ENCODE data around the gene RTF2.

The RTF2 gene

DNA sequence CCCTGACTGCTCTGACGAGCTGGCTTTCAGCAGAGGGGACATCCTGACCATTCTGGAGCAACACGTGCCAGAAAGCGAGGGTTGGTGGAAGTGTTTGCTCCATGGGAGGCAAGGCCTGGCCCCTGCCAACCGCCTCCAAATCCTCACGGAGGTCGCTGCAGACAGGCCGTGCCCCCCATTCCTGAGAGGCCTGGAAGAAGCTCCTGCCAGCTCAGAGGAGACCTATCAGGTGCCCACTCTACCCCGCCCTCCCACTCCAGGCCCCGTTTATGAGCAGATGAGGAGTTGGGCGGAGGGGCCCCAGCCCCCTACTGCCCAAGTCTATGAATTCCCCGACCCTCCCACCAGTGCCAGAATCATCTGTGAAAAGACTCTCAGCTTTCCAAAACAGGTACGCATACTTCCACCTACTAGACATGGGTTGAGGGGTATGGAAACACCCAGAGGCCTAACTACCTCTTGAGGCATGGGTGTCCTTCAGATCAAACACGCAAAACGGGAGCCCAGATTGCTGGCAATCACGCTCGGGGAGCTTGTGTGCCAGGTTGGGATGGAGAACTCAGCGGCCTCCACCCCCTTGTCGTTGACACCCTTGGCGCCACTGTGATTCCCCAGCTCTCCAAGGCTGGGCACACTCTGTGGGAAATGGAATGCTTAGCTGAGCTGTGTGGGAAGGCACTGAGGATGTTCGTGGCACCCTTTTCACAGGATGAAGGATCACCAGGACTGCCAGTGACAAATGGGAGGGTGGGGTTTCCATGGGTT, 31.0 kb upstream of the RTF2 start:
- no peak for DNase-seq (ENCODE audit: low read depth, low spot score)
- H3K27ac ChIP-seq = no peak overlapping the region

DNA sequence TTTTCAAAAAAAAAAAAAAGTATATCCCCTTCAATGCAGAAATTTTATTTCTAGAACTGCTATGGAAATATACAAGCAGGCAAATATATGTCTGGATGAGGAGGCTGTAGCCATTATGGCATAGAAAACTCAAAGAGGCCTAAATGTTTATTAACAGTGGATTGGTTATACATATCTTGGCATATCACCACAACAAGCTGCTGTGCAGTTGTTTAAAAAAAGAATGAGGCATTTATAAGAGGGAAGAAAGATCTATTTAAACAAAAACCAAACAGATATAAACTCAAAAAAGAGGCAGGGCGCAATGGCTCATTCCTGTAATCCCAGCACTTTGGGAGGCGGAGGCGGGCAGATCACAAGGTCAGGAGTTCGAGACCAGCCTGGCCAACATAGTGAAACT, 30.1 kb upstream of the RTF2 start:
- no peak overlapping the region for H3K27ac ChIP-seq

DNA sequence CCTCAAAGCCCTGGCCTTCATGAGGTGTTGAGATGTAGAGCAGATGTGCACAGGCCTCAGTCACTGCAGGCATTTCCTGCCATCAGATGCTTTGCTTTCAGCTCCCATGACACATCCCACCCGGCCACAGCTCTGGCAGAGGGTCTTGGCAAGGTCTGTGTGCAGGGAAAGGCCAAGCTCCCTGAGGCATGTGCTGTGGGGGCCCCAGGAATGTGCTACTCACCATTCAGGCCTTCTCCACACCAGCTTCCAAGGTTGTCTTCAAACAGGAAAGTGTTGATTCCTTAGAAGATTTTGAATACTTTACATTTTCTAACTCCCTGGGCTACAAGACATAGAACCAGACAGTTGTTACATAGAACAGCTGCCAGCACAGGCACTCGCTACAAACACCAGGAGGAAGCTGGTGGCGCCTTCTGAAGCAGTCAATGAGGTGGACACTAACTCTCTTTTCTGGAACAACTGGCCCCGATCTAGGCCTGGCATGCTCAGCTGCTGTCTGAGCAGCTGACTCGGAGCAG, 28.6 kb upstream of the RTF2 start:
- no peak for DNase-seq (ENCODE audit: low read depth, low spot score)
- H3K27ac ChIP-seq = no peak overlapping the region

More for the DNA sequence above, 30.1 kb upstream of the RTF2 start:
- no peak for DNase-seq (ENCODE audit: low read depth, low spot score)

DNA sequence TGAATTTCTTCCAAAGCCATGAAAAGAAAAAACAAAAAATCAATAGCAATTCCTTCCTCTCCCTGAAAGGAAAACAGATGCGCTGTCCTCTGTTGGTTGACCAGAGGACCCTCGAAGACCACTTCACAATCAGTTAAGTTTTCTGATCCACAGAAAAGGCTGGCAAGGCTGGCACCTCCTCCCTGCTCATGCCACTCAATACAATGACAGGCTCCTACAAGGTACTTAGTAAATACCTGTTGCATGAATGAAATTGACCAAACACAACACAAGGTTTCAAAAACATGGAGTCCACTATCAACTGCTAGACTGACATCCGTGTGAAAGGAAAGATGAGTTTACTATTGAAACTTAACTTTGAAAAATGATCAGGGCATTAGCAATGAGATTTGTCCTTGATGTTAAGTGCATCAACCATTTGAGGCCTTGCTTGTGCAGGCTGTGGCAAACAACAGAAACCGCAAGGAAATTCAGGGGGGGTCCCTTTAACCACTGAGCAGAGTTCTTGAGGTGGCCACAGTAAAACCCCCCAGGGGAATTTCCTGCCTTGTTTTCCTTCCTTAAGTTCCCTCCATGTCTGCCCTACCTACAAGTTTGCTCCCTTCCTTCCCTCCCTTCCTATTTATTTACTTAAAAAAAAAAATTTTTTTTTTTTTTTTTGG, 27.9 kb upstream of the RTF2 start:
- no peak for DNase-seq (ENCODE audit: low read depth, low spot score)
- H3K27ac ChIP-seq = no peak overlapping the region

DNA sequence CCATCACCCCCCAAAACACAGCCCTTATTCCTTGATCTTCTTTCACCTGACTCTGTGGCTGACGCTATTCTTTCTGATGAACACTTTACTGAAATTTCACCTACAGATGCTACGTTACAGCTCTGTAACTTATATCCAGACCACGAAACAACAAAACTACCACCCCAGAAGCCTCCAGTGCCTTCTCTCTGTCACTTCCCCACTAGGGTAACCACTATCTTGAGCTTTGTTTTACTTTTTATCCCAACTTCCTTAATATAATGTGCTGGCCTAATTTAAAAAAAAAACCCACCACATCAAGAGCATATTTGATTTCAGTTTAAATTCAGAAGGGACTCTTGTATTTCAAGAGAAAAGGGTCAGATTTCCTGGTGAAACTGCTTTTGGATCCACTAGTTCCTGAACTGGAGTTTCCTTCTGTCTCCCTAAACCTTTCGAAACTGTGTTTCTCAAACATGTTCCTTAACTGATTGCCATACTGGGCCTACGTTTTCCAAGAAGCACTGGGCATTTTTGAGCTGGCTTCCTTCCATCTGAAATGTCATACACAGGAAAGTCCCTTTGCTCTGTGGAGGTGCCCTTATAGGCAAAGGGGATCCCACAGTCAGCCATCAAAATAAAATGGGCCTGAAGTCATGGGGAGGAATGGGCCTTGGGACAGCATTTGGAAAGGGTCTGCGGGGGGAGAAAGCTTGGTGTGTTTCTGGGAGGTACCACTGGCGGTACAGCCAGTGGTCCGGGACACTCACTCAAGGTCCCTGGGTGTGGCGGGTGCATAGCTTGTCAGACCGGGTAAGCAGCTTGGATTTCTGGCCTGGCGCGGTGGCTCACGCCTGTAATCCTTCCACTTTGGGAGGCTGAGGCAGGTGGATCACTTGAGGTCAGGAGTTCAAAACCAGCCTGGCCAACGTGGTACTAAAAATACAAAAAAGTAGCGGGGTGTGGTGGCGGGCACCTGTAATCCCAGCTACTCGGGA, 25.8 kb upstream of the RTF2 start:
- DNase-seq (ENCODE audit: low read depth, low spot score) = no peak
- H3K27ac ChIP-seq = no peak overlapping the region

DNA sequence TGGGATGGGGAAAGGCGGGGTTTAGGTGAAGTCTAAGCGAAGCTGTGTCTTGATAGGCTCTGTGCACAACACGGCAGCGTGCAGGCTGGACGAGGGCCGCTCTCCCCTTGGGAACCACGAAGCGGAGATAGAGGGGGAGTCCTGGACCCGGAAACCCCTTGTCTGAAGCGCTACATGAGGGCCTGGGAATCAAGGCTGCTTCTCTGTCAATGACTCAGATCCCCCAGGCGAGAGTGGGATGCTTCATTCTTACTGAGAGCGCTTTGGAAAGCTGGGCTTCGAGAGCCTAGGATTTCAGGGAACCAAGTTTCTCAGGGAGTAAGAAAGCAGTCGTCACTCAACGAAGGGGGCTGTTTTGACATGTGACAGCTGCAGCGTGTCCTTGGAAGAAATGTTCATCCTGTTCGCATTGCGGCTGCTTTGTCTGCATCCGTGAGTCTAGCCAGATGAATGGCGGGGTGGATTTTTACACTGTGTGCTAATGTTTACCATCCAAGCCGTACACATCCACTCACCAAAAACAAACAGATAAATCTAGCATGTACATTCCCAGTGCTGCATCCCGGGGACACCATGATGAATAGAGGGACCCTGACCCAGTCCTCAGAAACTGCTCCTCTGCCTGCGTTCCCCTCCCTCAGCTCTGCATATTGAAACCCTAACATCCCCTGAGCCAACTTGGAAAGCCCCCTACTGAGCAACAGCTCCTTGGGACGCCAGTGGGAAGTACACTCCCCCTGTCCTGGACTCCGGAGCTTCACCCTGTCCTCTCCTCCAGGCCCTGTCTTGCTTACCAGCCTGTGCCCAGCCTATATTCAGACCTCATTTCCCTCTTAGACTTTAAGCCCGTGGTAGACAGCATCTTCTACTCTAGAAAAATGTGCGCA, 24.5 kb upstream of the RTF2 start:
- no peak for DNase-seq (ENCODE audit: low read depth, low spot score)
- no peak overlapping the region for H3K27ac ChIP-seq

DNA sequence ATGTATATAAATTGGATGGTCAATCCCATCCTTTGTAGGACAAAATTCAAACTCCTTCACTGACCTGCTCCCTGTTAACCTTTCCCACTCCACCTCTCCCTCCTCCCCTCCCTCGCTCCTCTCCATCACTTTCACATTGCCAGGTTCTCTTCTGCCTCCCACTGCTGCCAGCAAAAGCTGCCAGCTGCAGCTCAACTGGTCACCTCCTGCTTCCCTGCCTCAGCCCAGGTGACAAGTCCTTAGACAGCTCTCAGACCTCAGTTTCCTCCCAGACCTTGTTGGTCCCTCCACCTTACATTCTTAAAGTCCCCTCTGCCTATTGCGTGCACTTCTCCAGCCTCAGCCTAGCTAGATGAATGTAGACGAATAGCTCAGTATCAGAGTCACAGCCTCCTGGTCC, 23.3 kb upstream of the RTF2 start:
- DNase-seq (ENCODE audit: low read depth, low spot score) = no peak
- no peak overlapping the region for H3K27ac ChIP-seq

DNA sequence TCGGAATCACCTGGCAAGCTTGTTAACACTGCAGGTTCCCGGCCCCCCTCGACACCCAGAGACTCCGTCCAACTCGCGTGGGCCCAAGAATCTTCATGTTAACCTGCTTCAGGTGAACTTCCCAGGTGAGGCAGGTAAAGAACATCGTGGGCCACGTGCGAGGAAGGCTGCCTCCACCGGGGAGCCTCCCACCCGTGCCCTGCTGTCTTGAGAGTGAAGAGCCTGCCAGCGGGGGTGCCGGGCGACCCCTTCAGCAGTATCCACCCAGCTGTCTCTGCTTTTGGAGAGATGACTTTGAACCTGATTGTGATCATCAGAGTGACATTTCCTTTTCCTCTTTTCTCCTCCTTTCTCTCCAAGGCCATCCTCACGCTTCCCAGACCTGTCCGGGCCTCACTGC, 22.9 kb upstream of the RTF2 start:
- no peak for DNase-seq (ENCODE audit: low read depth, low spot score)
- H3K27ac ChIP-seq = no peak overlapping the region

DNA sequence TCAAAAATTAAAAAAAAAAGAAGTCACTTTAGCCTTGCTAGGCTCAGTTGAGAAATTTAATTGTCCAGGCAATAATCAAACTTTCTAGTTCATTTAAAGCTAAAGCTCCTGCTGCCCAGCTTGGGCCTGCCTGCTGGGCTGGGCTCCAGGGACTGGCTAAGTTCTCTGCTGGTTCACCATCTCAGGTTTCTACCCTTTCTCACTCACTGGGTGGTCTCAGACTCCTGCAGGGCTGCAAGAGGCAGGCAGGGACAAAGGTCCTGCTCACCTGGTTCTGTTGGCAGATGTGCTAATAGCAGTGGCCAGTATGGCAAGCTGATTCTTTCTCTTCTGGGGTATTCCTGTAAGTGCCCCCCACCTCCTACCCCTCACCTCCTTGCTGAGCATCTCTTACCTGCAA, 21.2 kb upstream of the RTF2 start:
- DNase-seq (ENCODE audit: low read depth, low spot score) = no peak
- H3K27ac ChIP-seq = no peak overlapping the region

DNA sequence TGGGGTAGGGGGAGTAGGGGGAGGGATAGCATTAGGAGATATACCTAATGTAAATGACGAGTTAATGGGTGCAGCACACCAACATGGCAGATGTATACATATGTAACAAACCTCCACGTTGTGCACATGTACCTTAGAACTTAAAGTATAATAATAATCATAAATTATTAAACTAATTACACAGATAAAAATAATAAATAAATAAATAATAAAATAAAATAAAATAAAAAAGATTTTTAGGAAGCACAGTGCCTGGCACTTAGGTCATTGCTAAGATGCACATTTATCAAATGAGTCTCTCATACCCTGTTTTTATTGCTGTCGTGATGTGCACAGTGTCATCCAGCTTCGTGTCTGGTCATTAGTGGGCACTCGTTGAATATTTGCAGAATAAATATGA, 19.0 kb upstream of the RTF2 start:
- no peak overlapping the region for H3K27ac ChIP-seq
- no peak for DNase-seq (ENCODE audit: low read depth, low spot score)

DNA sequence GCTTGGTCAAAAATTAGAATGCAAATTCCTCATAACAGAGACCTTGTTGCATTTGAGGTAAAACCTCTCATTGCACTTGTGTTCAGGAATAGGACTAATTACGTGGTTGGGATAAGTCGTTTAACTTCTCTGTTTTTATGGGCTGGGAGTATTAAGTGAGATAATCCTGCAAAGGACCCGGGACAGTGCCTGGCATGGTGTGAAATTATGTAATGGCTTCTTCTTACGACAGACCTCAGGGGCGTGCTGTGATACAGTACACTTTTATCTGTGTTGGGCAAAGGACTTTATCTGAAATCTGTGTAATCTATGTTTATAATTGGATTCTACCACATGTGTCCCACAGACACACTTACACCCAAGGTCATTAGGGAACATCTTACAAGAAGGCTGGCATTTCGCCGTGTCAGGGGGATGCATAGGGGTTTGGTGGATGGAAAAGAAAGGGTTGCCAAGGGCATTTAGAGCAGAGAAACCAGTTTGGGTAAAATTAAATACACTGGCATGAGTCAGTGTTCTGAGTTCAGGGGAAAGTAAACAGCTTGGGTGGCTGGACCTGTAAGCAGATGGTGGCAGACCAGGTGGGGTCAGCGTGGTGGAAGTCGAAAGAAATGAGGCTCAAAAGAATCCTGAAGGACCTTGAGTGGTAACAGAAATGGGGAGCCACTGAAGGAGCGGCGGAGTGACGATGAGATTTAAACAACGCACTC, 17.2 kb upstream of the RTF2 start:
- no peak overlapping the region for H3K27ac ChIP-seq
- no peak for DNase-seq (ENCODE audit: low read depth, low spot score)

DNA sequence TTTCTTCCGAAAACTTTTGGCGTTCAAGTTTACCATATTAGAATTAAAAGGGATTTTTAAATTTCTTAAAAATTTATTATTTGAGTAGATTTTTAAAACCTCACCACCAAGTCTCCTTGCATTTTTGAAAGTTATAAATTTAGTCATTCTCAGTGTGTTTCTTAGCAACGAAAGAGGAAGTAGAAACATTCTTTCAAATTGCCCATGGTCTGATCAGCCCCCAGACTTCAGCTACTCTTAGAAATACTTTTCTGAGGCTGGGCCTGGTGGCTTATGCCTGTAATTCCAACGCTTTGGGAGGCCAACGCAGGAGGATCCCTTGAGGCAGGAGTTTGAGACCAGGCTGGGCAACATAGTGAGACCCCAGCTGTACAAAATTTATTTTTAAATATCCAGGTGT, 15.1 kb upstream of the RTF2 start:
- no peak for DNase-seq (ENCODE audit: low read depth, low spot score)
- no peak overlapping the region for H3K27ac ChIP-seq

DNA sequence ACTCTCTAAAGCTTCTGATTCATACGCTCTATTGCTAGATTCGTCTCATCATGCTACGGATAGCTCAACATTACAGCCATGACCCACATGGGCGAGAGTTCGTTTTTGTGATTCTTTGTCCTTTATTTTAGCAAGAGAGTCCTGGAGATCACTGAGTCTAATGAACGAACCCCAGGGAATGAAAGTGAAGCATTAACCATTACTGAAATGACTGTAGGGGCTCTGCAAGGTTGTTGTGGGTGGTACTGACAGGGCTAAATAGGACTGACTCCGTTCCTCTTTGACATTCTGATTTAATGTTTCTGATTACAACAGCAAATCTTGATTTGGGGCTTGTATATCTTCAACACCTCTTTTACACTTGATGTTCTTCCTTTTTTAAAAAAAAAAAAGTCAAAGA, 13.7 kb upstream of the RTF2 start:
- no peak overlapping the region for H3K27ac ChIP-seq
- DNase-seq (ENCODE audit: low read depth, low spot score) = no peak

DNA sequence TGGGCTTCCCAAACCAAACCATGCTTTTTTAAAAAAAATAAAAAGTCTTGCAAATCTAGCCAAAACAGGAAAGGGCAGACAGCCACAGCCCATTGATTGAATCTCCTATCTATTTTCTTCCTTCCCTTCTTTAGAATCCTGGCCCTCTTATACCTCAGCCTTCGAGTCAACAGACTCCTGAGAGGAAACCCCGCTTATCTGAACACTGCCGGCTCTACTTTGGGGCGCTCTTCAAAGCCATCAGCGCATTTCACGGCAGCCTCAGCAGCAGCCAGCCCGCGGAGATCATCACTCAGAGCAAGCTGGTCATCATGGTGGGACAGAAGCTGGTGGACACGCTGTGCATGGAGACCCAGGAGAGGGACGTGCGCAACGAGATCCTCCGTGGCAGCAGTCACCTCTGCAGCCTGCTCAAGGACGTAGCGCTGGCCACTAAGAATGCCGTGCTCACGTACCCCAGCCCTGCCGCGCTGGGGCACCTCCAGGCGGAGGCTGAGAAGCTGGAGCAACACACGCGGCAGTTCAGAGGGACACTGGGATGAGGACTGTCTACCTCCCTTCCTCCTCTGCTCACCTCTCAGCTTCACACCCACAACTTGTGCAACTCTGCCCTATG, 10.1 kb upstream of the RTF2 start:
- no peak overlapping the region for H3K27ac ChIP-seq

DNA sequence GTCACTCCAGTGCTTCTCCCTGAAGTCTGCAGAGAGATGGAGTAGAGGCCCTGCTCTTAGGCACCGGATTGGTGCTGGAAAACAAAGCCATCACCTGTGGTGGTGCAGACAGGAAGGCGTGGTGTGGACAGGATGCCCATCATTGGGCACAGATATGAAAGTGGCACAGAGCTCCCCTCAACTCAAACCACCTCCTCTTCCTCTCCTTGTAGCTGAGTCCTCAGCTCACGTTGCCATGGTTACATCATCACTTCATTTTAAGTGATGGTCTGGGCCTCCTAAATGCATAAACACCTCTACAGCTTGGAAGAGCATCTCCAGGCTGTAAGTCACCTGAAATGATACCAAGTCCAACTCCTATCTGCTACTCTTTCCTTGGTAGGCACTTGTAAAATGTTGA, 8.0 kb upstream of the RTF2 start:
- no peak overlapping the region for H3K27ac ChIP-seq
- DNase-seq (ENCODE audit: low read depth, low spot score) = no peak

More for the DNA sequence above, 10.1 kb upstream of the RTF2 start:
- DNase-seq (ENCODE audit: low read depth, low spot score) = no peak

DNA sequence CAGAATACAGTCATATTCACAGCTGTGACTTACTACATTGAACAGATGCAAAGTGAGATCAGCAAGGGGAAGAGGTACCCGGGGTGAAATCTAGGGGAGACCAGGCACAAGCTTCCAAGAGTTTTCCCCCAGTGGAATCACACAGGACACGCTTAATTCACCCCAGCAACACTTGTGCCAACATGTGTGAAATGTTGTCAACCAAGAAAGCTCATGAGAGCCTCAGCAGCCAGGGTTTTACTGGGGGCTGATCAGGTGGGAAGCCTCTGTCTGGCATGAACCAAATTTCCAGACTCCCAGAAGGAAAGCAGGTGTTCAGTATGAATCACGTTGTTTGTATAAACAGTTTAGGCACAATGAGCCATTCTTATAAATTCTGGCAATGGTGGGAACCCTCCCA, 6.9 kb upstream of the RTF2 start:
- H3K27ac ChIP-seq = no peak overlapping the region
- DNase-seq (ENCODE audit: low read depth, low spot score) = no peak

DNA sequence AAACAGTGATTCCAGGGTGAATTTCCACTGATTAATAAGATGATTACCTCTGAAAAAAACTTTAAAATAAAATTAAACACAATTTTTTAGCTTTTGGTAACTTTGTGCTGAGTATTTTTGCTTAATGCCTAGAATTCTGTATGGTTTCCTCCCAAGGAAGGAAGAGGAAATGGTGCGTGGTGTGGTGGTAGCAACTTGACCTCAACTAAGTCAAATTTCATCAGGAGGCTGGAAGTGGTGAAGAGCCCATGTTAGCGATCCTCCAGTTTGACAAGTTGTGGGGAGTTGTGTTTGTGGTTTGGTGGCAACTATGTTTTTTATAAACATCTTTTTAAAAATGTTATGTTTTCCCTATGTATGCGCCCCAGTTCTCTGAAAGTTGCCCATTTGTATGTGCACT, 5.0 kb upstream of the RTF2 start:
- no peak for DNase-seq (ENCODE audit: low read depth, low spot score)
- no peak overlapping the region for H3K27ac ChIP-seq

DNA sequence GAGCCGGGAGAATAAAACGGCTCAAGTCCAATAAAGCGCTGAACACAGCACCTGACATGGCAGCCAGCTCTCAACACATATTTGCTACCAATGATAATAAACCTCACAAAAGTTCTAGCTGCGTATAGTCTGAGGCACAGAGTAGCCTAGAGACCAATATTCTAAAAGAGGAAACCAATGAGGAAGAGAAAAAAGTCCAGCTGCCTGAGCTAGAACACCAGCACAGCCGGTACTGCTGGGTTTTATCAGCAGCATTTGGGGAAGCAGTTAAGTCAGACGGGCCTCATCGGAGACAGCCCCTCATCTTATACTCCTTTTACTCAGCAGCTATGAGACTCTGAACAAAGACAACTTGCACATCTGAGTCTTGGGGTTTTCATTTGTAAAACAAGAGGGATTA, 2.4 kb upstream of the RTF2 start:
- H3K27ac ChIP-seq = no peak overlapping the region
- no peak for DNase-seq (ENCODE audit: low read depth, low spot score)

DNA sequence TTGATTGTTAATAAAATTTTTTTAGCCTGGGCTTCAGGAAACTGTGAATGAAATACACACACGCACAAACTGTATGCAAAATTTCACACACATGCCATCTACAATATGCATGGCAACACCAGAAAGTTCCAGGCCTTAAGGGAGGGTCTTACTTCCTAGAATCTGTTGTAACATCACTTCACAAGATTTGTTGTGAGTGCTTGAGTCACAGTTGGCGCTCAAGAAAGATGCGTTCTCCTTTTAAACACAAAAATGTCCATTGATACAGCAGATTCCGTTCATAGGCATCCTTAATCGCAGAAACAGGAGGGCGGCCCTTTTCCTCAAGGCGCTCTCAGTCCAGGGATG, 485 bp upstream of the RTF2 start:
- DNase-seq (ENCODE audit: low read depth, low spot score) = no peak

More for the DNA sequence above, 485 bp upstream of the RTF2 start:
- no peak overlapping the region for H3K27ac ChIP-seq
